ENCODE results near the gene GIMAP5. TPM values are rescaled to one million over a fixed set of nuclear protein-coding genes. Genes with fewer than 3 reads are reported as not detected.

Gene GIMAP5
- polyA plus RNA-seq, 1 donor from 2014 or later: not detected

GRCh38 chr7:150746921-150747320 is 9.7 kb downstream of the GIMAP5 start:
- TF ChIP-seq RAD21 (conservative IDR thresholded peaks at IDR 0.05) (no peak), EP300 (conservative IDR thresholded peaks at IDR 0.05; ENCODE audit: poor library complexity, severe bottlenecking) (no peak), TAF1 (IDR thresholded peaks at IDR 0.05; ENCODE audit: low read depth) (no peak), EZH2 (IDR thresholded peaks at IDR 0.05; ENCODE audit: borderline replicate concordance, insufficient read depth, low read length, poor library complexity, severe bottlenecking) (no peak), SMC3 (conservative IDR thresholded peaks at IDR 0.05; ENCODE audit: poor library complexity) (no peak), MXI1 (conservative IDR thresholded peaks at IDR 0.05; ENCODE audit: poor library complexity, severe bottlenecking) (no peak), POLR2AphosphoS5 (IDR thresholded peaks at IDR 0.05) (no peak), REST (IDR thresholded peaks at IDR 0.05; ENCODE audit: borderline replicate concordance) (no peak), CTCF (IDR thresholded peaks at IDR 0.05; ENCODE audit: poor library complexity, severe bottlenecking) (no peak)
- H3F3A ChIP-seq (ENCODE audit: insufficient read depth, low read length, poor library complexity, severe bottlenecking): no peaks in the 10 kb centered on the region
- H3K9me3 ChIP-seq (ENCODE audit: low read length): no peaks in the 10 kb centered on the region
- no peaks in the 10 kb centered on the region for H4K20me1 ChIP-seq (ENCODE audit: insufficient read depth)
- no peaks in the 10 kb centered on the region for H3K36me3 ChIP-seq (ENCODE audit: insufficient read depth, low read length)
- H3K79me2 ChIP-seq (replicated peaks; ENCODE audit: insufficient read depth, low read length): no peaks in the 10 kb centered on the region
- H2AFZ ChIP-seq (ENCODE audit: low read depth, low read length): no peak overlapping the region
- no peak overlapping the region for H3K4me3 ChIP-seq (ENCODE audit: low read length)
- H3K4me2 ChIP-seq (ENCODE audit: low read length): no peak overlapping the region
- no peaks in the 10 kb centered on the region for H3K27me3 ChIP-seq (ENCODE audit: insufficient read depth, low read depth, low read length)
- no peaks in the 10 kb centered on the region for H3K9me2 ChIP-seq (ENCODE audit: insufficient read depth, low read length)
- H3K27ac ChIP-seq (ENCODE audit: low read length): no peak overlapping the region
- no peak overlapping the region for H3K9ac ChIP-seq (ENCODE audit: low read length)

GRCh38 chr7:150748376-150748775 is 11.2 kb downstream of the GIMAP5 start:
- no peaks in the 10 kb centered on the region for H3K9me2 ChIP-seq (ENCODE audit: insufficient read depth, low read length)
- H3K36me3 ChIP-seq (ENCODE audit: insufficient read depth, low read length): no peaks in the 10 kb centered on the region
- H2AFZ ChIP-seq (ENCODE audit: low read depth, low read length): no peak overlapping the region
- H3K27ac ChIP-seq (ENCODE audit: low read length): no peak overlapping the region
- no peaks in the 10 kb centered on the region for H3K9me3 ChIP-seq (ENCODE audit: low read length)
- H3K9ac ChIP-seq (ENCODE audit: low read length): no peak overlapping the region
- H3K79me2 ChIP-seq (replicated peaks; ENCODE audit: insufficient read depth, low read length): no peaks in the 10 kb centered on the region
- no peak overlapping the region for H3K4me2 ChIP-seq (ENCODE audit: low read length)
- no peaks in the 10 kb centered on the region for H3F3A ChIP-seq (ENCODE audit: insufficient read depth, low read length, poor library complexity, severe bottlenecking)
- H3K4me3 ChIP-seq (ENCODE audit: low read length): no peak overlapping the region
- TF ChIP-seq TAF1 (IDR thresholded peaks at IDR 0.05; ENCODE audit: low read depth) (no peak), EZH2 (IDR thresholded peaks at IDR 0.05; ENCODE audit: borderline replicate concordance, insufficient read depth, low read length, poor library complexity, severe bottlenecking) (no peak), RAD21 (conservative IDR thresholded peaks at IDR 0.05) (no peak), CTCF (IDR thresholded peaks at IDR 0.05; ENCODE audit: poor library complexity, severe bottlenecking) (no peak), SMC3 (conservative IDR thresholded peaks at IDR 0.05; ENCODE audit: poor library complexity) (no peak), POLR2AphosphoS5 (IDR thresholded peaks at IDR 0.05) (no peak), REST (IDR thresholded peaks at IDR 0.05; ENCODE audit: borderline replicate concordance) (no peak)
- H4K20me1 ChIP-seq (ENCODE audit: insufficient read depth): no peaks in the 10 kb centered on the region
- H3K27me3 ChIP-seq (ENCODE audit: insufficient read depth, low read depth, low read length): no peaks in the 10 kb centered on the region
